NCI-H2196 treated with DMSO at 0.1 percent for 48 hours (cell line): ENCODE results near the gene IL1R1.
"Not testable (repeated sequence)": the region's sequence is repeated elsewhere in the genome, so short reads cannot be mapped to it uniquely, and the experiment has no call there.

Source experiments
- DNase-seq: peaks from one replicate; lab custom pipeline; 2025; ENCODE audit not compliant: unreplicated experiment; lab: John Stamatoyannopoulos, UW

The IL1R1 gene

GRCh38 chr2:102141970-102142828, at the start of gene IL1R1:
IL1R1 (plus strand) TSS chr2:102142746; CDS start chr2:102157725, 14,979 bp downstream.
- no peak for DNase-seq

GRCh38 chr2:102093662-102094061, 48.9 kb upstream of the IL1R1 start:
- no peak for DNase-seq

- DNase-seq = no peak
Observed at GRCh38 chr2:102094917-102095316, 47.6 kb upstream of the IL1R1 start.

- no peak for DNase-seq
Observed at GRCh38 chr2:102096103-102096502, 46.4 kb upstream of the IL1R1 start.

GRCh38 chr2:102098756-102099155, 43.8 kb upstream of the IL1R1 start:
- no peak for DNase-seq

- DNase-seq = no peak
Observed at GRCh38 chr2:102099536-102100298, 42.8 kb upstream of the IL1R1 start.

GRCh38 chr2:102100371-102101096, 42.0 kb upstream of the IL1R1 start:
- DNase-seq = no peak

DNA sequence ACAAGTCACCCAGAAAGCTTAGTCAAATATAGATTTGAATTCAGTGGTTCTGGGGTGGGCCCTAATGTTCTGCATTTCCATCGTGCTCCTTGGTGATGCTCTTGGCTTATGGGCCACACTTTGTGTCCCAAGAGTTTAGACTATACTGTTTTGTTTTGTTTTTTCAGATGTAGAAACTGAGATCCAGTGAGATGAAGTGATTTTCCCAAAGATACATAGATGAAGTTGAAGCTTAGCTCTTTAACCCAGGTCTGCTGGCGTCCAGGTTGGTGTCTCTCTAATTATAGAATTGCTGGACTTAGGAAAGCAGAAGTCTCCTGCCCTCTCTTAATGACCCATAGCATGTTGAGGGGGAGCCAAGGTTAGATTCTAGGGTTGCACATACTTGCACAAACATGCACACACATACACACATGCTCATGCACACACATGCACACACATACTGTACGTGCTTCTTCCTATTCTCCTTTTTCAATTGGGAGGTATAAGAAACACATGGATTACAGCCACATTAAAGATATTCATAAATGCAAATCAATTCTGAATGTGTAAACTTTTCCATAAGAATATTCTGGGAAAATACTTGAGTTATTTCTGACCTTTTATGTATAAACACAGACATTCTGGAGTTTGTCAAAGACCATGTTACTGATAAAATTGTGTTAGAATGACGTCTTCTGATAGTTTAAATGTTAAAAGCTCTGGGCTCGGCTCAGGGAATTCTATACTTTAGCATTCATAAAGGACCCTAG, 41.3 kb upstream of the IL1R1 start:
- DNase-seq = no peak

- DNase-seq = no peak
Observed at GRCh38 chr2:102101849-102102635, 40.5 kb upstream of the IL1R1 start.

DNA sequence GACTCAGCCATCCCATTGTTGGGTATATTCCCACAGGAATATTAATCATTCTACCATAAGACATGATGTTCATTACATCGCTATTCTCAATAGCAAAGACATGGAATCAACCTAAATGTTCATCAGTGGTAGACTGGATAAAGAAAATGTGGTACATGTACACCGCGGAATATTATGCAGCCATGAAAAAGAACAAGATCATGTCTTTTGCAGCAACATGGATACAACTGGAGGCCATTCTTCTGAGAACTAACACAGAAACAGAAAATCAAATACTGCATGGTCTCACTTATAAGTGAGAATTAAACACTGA, 40.0 kb upstream of the IL1R1 start:
- not testable (repeated sequence) for DNase-seq

- no peak for DNase-seq
Observed at GRCh38 chr2:102103284-102103683, 39.3 kb upstream of the IL1R1 start.

- DNase-seq = no peak
Observed at GRCh38 chr2:102103992-102104871, 38.3 kb upstream of the IL1R1 start.

- no peak for DNase-seq
Observed at GRCh38 chr2:102106133-102106556, 36.4 kb upstream of the IL1R1 start.

DNA sequence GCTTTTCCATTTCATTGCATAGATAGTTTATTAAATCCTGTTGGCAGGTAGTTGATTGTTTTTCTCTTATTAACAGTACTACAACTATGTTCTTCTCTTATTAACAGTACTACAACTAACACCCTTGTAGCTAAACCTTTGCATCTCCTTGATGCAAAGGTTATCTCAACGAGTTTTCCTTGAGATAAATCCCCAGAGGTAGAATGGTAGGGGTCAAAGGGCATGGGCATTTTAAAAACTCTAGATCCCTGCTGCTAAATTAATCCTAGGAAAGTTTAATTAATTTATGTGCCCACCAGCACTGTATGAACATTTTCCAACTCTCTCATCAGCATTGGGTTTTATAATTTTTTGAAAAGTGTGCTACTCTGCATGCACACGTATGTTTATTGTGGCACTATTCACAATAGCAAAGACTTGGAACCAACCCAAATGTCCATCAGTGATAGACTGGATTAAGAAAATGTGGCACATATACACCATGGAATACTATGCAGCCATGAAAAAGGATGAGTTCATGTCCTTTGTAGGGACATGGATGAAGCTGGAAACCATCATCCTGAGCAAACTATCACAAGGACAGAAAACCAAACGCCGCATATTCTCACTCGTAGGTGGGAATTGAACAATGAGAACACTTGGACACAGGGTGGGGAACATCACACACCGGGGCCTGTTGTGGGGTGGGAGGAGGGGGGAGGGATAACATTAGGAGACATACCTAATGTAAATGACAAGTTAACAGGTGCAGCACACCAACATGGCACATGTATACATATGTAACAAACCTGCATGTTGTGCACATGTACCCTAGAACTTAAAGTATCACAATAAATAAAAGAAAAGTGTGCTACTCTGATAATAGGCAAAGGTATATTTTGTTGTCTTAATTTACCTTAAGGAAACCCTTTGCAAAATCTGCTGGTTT, 35.5 kb upstream of the IL1R1 start:
- not testable (repeated sequence) for DNase-seq

DNA sequence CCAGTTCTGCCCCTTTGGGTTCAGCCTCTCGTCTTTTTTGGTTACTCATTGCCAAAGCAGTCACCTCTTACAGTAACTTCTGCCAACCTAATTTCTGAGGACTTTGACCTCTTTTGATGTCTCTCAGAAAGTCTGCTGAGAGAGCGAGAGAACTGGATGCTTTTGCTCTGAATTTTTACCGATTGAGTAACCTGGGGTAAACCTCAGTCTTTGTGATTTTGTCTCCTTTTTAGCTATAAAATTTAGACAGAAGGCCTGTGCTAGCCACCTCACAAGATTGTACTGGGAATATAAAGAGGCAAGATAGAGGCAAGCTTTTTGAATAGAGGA, 34.8 kb upstream of the IL1R1 start:
- no peak for DNase-seq

DNA sequence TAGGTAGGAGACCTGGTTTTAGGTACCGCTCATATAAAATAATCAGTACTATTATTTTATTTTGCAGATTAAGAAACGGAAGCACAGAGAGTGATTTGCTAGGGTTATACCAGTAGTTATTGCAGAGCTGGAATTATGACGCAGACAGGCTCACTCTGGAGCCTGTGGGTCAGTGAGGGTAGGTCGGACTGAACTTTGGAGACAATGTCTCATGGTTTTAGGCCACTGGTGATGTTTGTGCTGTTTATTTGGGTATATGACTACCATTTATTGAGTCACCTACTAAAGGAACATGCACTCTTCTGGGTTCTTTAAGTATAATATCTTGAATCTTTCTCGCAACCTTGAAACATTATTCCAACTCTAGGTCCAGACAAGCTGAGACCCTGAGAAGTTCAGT, 33.5 kb upstream of the IL1R1 start:
- DNase-seq = no peak

- no peak for DNase-seq
Observed at GRCh38 chr2:102110171-102110570, 32.4 kb upstream of the IL1R1 start.

- no peak for DNase-seq
Observed at GRCh38 chr2:102110596-102111334, 31.8 kb upstream of the IL1R1 start.
